ENCODE results near the gene MOSPD3. TPM values are rescaled to one million over a fixed set of nuclear protein-coding genes. Genes with fewer than 3 reads are reported as not detected.

MOSPD3 gene
- total RNA-seq, 1 donor from 2014 or later: 11.8 TPM

DNA sequence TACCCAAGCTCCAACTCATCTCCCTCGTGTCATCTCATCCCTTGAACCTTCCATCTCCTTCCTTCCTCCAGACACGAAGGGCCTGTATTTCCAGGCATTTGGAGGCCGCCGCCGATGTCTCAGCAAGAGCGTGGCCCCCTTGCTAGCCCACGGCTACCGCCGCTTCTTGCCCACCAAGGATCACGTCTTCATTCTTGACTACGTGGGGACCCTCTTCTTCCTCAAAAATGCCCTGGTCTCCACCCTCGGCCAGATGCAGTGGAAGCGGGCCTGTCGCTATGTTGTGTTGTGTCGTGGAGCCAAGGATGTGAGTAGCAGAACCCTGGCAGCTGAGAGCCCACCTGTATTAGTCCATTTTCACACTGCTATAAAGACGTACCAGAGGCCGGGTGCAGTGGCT lies 20.7 kb upstream of the MOSPD3 start:
- H3K36me3 ChIP-seq: no peaks in the 10 kb centered on the region
- no peaks in the 10 kb centered on the region for H3K27me3 ChIP-seq
- DNase-seq (ENCODE audit: extremely low spot score in 2 of 2): no peak
- TF ChIP-seq, protein P1, sequence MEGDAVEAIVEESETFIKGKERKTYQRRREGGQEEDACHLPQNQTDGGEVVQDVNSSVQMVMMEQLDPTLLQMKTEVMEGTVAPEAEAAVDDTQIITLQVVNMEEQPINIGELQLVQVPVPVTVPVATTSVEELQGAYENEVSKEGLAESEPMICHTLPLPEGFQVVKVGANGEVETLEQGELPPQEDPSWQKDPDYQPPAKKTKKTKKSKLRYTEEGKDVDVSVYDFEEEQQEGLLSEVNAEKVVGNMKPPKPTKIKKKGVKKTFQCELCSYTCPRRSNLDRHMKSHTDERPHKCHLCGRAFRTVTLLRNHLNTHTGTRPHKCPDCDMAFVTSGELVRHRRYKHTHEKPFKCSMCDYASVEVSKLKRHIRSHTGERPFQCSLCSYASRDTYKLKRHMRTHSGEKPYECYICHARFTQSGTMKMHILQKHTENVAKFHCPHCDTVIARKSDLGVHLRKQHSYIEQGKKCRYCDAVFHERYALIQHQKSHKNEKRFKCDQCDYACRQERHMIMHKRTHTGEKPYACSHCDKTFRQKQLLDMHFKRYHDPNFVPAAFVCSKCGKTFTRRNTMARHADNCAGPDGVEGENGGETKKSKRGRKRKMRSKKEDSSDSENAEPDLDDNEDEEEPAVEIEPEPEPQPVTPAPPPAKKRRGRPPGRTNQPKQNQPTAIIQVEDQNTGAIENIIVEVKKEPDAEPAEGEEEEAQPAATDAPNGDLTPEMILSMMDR (IDR thresholded peaks at IDR 0.05): no peak
- TF ChIP-seq POLR2AphosphoS5 (IDR thresholded peaks at IDR 0.05; ENCODE audit: insufficient read depth in 1 of 2, low read depth in 1 of 2): no peak
- no peak for TF ChIP-seq POLR2A (IDR thresholded peaks at IDR 0.05)
- H3K4me1 ChIP-seq: peaks cover 19% of the 10 kb centered on the region
- no peaks in the 10 kb centered on the region for H3K9me3 ChIP-seq
- intact Hi-C loops (cut with DNase I): no loop called here
- no peak overlapping the region for H3K4me3 ChIP-seq
- H3K27ac ChIP-seq: no peak overlapping the region

DNA sequence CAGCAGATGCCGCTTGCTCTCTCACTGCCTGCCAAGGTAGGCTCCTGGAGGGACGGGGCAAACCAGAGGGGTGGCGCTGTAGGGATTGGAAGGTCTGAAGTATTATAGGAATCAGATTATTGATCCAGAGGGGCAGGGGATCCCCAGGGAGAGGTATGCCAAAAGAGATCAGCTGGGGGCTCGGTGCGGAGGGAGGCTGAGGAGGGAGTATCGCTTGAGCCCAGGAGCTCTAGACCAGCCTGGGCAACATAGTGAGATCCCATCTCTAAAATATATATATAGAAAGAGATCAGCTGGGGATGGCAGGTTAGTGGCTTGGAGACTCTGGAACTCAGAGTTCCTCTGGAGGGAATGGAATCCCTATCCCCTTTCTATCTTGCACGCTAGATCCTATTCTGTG lies 17.2 kb upstream of the MOSPD3 start:
- Histone ChIP-seq H3K36me3 (no peaks in the 10 kb centered on the region), H3K4me1 (peaks cover 5% of the 10 kb centered on the region), H3K4me3 (no peak overlapping the region), H3K9me3 (no peaks in the 10 kb centered on the region), H3K27ac (no peak overlapping the region), H3K27me3 (no peaks in the 10 kb centered on the region)
- intact Hi-C loops (cut with DNase I): no loop called here
- TF ChIP-seq, protein P1 (IDR thresholded peaks at IDR 0.05): no peak
- no peak for TF ChIP-seq POLR2AphosphoS5 (IDR thresholded peaks at IDR 0.05; ENCODE audit: insufficient read depth in 1 of 2, low read depth in 1 of 2)
- DNase-seq (ENCODE audit: extremely low spot score in 2 of 2): no peak

DNA sequence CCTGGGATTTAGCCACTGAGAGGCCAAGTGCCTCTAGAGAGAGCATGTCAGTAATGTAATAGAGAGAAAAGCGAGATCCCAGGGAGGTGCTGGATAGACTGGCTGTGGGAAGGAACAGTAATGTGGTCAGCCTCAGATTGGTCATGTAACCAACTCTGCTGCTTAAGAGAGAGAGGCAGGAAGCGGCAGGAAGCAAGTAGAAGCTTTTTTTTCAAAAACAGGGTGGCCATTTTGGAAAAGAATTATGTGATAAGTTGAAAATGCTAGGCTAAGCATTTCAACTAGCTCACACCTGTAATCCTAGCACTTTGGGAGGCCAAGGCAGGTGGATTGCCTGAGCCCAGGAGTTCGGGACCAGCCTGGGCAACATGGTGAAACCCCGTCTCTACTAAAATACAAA lies 13.9 kb upstream of the MOSPD3 start:
- Histone ChIP-seq H3K9me3 (no peaks in the 10 kb centered on the region), H3K4me3 (no peak overlapping the region), H3K4me1 (peaks cover 8% of the 10 kb centered on the region), H3K27ac (no peak overlapping the region), H3K27me3 (no peaks in the 10 kb centered on the region), H3K36me3 (no peaks in the 10 kb centered on the region)
- intact Hi-C loops (cut with DNase I): no loop called here
- no peak for DNase-seq (ENCODE audit: extremely low spot score in 2 of 2)
- TF ChIP-seq POLR2A (IDR thresholded peaks at IDR 0.05) (no peak), POLR2AphosphoS5 (IDR thresholded peaks at IDR 0.05; ENCODE audit: insufficient read depth in 1 of 2, low read depth in 1 of 2) (no peak)
- TF ChIP-seq, protein P1 (IDR thresholded peaks at IDR 0.05): no peak

DNA sequence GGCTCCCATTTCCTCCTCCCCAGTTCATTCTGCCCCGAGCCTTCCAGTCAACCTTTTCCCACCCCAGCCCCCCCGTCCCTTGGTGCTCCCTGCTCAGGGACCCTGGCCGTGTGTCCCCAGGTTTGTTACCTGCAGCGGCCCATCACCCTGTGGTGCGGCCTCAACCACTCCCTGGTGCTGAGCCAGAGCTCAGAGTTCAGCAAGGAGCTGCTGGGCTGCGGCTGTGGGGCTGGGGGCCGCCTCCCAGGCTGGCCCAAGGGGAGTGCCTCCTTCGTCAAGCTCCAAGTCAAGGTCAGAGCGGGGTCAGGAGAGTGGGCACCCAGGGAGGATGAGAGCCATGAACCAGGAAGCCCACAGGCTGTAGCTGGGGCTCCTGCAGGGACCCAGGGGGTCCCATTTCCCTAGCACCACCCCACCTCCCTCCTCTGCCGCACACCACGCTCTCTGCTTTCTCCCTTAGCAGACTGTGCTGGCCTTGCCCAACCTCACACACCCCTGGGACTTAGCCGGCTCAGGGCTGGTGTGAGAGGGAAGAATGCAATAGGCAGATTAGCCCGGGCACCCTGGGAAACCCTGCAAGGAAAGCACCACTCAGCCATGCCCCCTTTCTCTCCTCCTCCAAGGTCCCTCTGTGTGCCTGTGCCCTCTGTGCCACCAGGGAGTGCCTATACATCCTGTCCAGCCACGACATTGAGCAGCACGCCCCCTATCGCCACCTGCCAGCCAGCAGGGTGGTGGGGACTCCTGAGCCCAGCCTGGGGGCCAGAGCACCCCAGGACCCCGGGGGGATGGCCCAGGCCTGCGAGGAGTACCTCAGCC lies 12.2 kb upstream of the MOSPD3 start:
- no peaks in the 10 kb centered on the region for H3K9me3 ChIP-seq
- no peaks in the 10 kb centered on the region for H3K27me3 ChIP-seq
- TF ChIP-seq POLR2A (IDR thresholded peaks at IDR 0.05): no peak
- no peak for DNase-seq (ENCODE audit: extremely low spot score in 2 of 2)
- intact Hi-C loops (cut with DNase I): loop anchor here (5.0 kb wide), 2 partner anchors 77 to 92 kb away; partner anchors contain the start of gene GIGYF1
- no peaks in the 10 kb centered on the region for H3K36me3 ChIP-seq
- no peak overlapping the region for H3K27ac ChIP-seq
- H3K4me1 ChIP-seq: peaks cover 20% of the 10 kb centered on the region
- no peak overlapping the region for H3K4me3 ChIP-seq

DNA sequence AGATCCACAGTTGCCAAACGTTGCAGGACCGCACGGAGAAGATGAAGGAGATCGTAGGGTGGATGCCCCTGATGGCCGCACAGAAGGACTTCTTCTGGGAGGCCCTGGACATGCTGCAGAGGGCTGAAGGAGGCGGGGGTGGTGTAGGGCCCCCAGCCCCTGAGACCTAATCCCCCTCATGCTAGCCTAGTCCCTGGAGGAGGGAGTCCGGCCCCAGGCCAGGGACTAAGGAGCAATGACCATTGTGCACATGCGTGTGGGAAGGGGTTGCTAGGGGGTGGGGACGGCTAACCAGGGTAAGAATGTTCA lies 11.7 kb upstream of the MOSPD3 start:
- intact Hi-C loops (cut with DNase I): loop anchor here (5.0 kb wide), 2 partner anchors 77 to 92 kb away; partner anchors contain the start of gene GIGYF1
- TF ChIP-seq POLR2AphosphoS5 (IDR thresholded peaks at IDR 0.05; ENCODE audit: insufficient read depth in 1 of 2, low read depth in 1 of 2) (no peak), POLR2A (IDR thresholded peaks at IDR 0.05) (no peak)
- TF ChIP-seq, protein P1 (IDR thresholded peaks at IDR 0.05): no peak
- H3K27ac ChIP-seq: no peak overlapping the region

More for the DNA sequence above, 11.7 kb upstream of the MOSPD3 start:
- Histone ChIP-seq H3K4me3 (no peak overlapping the region), H3K9me3 (no peaks in the 10 kb centered on the region), H3K4me1 (peaks cover 26% of the 10 kb centered on the region), H3K36me3 (no peaks in the 10 kb centered on the region), H3K27me3 (no peaks in the 10 kb centered on the region)
- no peak for DNase-seq (ENCODE audit: extremely low spot score in 2 of 2)
